SU-DHL-6 (cell line): ENCODE data around the gene B4GALNT3.

Source experiments
- H2AFZ ChIP-seq: fragments of 200-600 bp; sonication (generic); 2 replicates; pipeline ENCODE4 v1.6.1; 2014; ENCODE audit warnings: low read depth, mild to moderate bottlenecking, moderate library complexity, mixed read lengths, antibody characterized with exemption, low read length; ENCODE audit not compliant: severe bottlenecking
- H3F3A ChIP-seq: fragments of 200-600 bp; shearing (Covaris generic); 2 replicates; pipeline ENCODE4 v1.6.0; 2016; ENCODE audit warnings: antibody characterized with exemption, mild to moderate bottlenecking; ENCODE audit not compliant: insufficient read depth
- H3K27ac ChIP-seq: fragments of 200-600 bp; sonication (generic); 2 replicates; pipeline ENCODE4 v1.5.1; 2016; ENCODE audit warnings: low read depth, mild to moderate bottlenecking, low read length, moderate library complexity, mixed read lengths
- H3K27me3 ChIP-seq: fragments of 200-600 bp; sonication (generic), shearing (Covaris generic); 2 replicates; pipeline ENCODE4 v1.6.0; 2014; ENCODE audit warnings: mild to moderate bottlenecking, low read length
- H3K36me3 ChIP-seq: fragments of 200-600 bp; sonication (generic); 2 replicates; pipeline ENCODE4 v1.6.1; 2014; ENCODE audit warnings: mild to moderate bottlenecking, low read length, mixed read lengths
- H3K4me2 ChIP-seq: fragments of 300-600, 200-600 bp; shearing (Covaris generic), sonication (generic); 2 replicates; pipeline ENCODE4 v1.6.0; 2014; ENCODE audit warnings: low read length, low read depth, mild to moderate bottlenecking; ENCODE audit not compliant: poor library complexity, severe bottlenecking
- H3K4me3 ChIP-seq: fragments of 200-600 bp; sonication (generic); 2 replicates; pipeline ENCODE4 v1.5.1; 2014; ENCODE audit warnings: antibody characterized with exemption, low read length, mild to moderate bottlenecking, mixed read lengths; ENCODE audit not compliant: insufficient read depth, poor library complexity, severe bottlenecking
- H3K79me2 ChIP-seq: fragments of 200-600 bp; sonication (generic); 2 replicates; pipeline ENCODE4 v1.6.1; 2014; ENCODE audit warnings: mild to moderate bottlenecking, low read length, moderate library complexity; ENCODE audit not compliant: insufficient read depth
- H3K9ac ChIP-seq: fragments of 200-600 bp; sonication (generic); 2 replicates; pipeline ENCODE4 v1.7.0; 2014; ENCODE audit warnings: mild to moderate bottlenecking, low read length
- H3K9me2 ChIP-seq: fragments of 200-600 bp; sonication (generic); replicated peaks from 2 replicates; pipeline ENCODE4 v1.6.1; 2014; ENCODE audit warnings: low read length; ENCODE audit not compliant: insufficient read depth
- H3K9me3 ChIP-seq: fragments of 200-600 bp; sonication (generic); 2 replicates; pipeline ENCODE4 v1.6.1; 2014; ENCODE audit warnings: low read length, mixed read lengths; ENCODE audit not compliant: insufficient read depth
- H4K20me1 ChIP-seq: fragments of 200-600 bp; sonication (generic); 2 replicates; pipeline ENCODE4 v1.6.1; 2014; ENCODE audit warnings: low read depth, mild to moderate bottlenecking, antibody characterized with exemption, low read length, moderate library complexity, mixed read lengths
- EZH2phosphoT487 ChIP-seq: fragments of 200-600 bp; sonication (generic), shearing (Covaris generic); conservative IDR thresholded peaks from 2 replicates; pipeline ENCODE4 v1.6.1; 2018; ENCODE audit warnings: mild to moderate bottlenecking, antibody characterized with exemption, low read length, moderate library complexity, mixed read lengths
- TF ChIP-seq, protein P1 (sequence below): fragments of 200-600 bp; sonication (generic); IDR thresholded peaks from one replicate; pipeline ENCODE4 v1.5.1; 2017; ENCODE audit warnings: antibody characterized with exemption, mild to moderate bottlenecking, low read length, moderate library complexity; ENCODE audit not compliant: insufficient read depth, poor library complexity, severe bottlenecking

Gene B4GALNT3

DNA sequence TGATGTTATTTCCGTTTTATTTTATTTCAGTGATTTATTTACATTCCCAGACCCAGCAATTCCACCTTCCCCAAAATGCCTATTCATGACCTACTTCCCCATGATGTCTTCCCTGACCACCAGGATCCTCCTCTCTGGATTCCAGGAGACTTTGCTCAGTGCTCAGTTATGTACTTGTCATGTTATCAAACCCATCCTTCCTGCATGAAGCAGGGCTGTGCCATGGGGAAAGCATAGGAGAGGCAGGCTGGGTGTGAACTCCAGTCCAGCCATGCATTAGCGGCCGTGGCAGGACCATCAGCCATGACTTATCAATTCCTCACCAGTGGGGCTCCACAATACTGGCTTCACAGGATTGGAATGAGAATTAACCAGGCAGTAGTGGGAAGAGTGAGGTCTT is 57.8 kb downstream of the B4GALNT3 start:
- Histone ChIP-seq H3K9ac (no peak overlapping the region), H3K4me2 (no peak overlapping the region), H3K9me2 (no peaks in the 10 kb centered on the region), H3K9me3 (no peaks in the 10 kb centered on the region), H3K27me3 (no peaks in the 10 kb centered on the region), H3K36me3 (no peaks in the 10 kb centered on the region), H3K27ac (no peak overlapping the region), H3F3A (no peaks in the 10 kb centered on the region), H4K20me1 (no peaks in the 10 kb centered on the region), H3K4me3 (no peak overlapping the region), H3K79me2 (no peaks in the 10 kb centered on the region), H2AFZ (no peak overlapping the region)
- no peak for TF ChIP-seq EZH2phosphoT487

- Histone ChIP-seq H4K20me1 (no peaks in the 10 kb centered on the region), H3K4me2 (no peak overlapping the region), H3F3A (no peaks in the 10 kb centered on the region), H3K79me2 (no peaks in the 10 kb centered on the region), H3K9me2 (no peaks in the 10 kb centered on the region), H3K9ac (no peak overlapping the region), H3K36me3 (no peaks in the 10 kb centered on the region), H3K9me3 (no peaks in the 10 kb centered on the region), H3K4me3 (no peak overlapping the region), H3K27ac (no peak overlapping the region), H2AFZ (no peak overlapping the region), H3K27me3 (no peaks in the 10 kb centered on the region)
- TF ChIP-seq EZH2phosphoT487 = no peak
- TF ChIP-seq, protein P1, sequence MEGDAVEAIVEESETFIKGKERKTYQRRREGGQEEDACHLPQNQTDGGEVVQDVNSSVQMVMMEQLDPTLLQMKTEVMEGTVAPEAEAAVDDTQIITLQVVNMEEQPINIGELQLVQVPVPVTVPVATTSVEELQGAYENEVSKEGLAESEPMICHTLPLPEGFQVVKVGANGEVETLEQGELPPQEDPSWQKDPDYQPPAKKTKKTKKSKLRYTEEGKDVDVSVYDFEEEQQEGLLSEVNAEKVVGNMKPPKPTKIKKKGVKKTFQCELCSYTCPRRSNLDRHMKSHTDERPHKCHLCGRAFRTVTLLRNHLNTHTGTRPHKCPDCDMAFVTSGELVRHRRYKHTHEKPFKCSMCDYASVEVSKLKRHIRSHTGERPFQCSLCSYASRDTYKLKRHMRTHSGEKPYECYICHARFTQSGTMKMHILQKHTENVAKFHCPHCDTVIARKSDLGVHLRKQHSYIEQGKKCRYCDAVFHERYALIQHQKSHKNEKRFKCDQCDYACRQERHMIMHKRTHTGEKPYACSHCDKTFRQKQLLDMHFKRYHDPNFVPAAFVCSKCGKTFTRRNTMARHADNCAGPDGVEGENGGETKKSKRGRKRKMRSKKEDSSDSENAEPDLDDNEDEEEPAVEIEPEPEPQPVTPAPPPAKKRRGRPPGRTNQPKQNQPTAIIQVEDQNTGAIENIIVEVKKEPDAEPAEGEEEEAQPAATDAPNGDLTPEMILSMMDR = no peak
These were observed 60.4 kb downstream of the B4GALNT3 start for GRCh38 chr12:520119-520518.

GRCh38 chr12:522692-523378 is 63.1 kb downstream of the B4GALNT3 start:
- Histone ChIP-seq H3K27me3 (no peaks in the 10 kb centered on the region), H3K27ac (no peak overlapping the region), H3K4me2 (no peak overlapping the region), H3K9me3 (no peaks in the 10 kb centered on the region), H3K9ac (no peak overlapping the region), H3K79me2 (no peaks in the 10 kb centered on the region), H3F3A (no peaks in the 10 kb centered on the region), H4K20me1 (no peaks in the 10 kb centered on the region), H3K4me3 (no peak overlapping the region), H3K36me3 (no peaks in the 10 kb centered on the region), H3K9me2 (no peaks in the 10 kb centered on the region), H2AFZ (no peak overlapping the region)
- TF ChIP-seq, protein P1 = no peak
- TF ChIP-seq EZH2phosphoT487 = no peak

DNA sequence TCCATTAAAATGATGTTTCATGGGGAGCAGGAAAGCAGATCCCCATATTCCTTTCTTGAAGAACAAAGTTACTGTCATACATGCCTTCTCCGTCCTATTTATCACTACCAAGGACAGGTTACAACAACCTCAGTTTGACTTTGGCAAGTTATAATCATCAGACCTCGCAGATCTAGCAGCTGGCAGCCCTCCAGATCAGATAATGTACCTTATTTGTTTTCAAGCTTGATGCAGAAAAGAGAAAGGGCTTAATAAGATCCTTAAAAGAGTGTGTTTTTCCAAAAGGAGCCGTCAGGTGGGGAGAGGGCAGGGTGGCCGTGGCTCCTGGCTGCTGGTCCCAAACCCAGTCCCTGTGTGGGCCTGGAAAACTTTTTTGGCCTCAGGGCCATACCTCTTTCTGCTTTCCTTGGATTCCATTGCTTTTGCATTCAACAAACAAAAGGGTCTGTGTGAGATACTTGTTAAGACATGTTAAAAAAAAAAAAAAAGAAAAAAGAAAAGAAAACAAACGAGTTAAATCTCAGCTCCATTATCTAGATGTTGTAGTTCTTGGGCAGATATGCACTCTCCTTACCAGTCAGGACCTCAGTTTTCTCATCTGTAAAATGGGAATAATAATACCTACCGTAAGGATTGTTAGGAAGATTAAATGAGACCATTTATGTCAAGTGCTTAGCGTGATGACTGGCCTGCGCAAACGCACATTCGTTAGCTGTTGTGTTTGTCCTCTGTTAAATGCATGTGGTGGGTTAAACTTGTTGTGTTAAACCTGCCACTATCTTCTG is 64.6 kb downstream of the B4GALNT3 start:
- no peak overlapping the region for H3K27ac ChIP-seq
- H3K4me3 ChIP-seq = no peak overlapping the region
- no peaks in the 10 kb centered on the region for H3K79me2 ChIP-seq
- TF ChIP-seq, protein P1 = no peak
- TF ChIP-seq EZH2phosphoT487 = no peak
- H2AFZ ChIP-seq = no peak overlapping the region
- H4K20me1 ChIP-seq = no peaks in the 10 kb centered on the region
- no peaks in the 10 kb centered on the region for H3K27me3 ChIP-seq
- H3K36me3 ChIP-seq = no peaks in the 10 kb centered on the region
- H3K4me2 ChIP-seq = no peak overlapping the region
- no peaks in the 10 kb centered on the region for H3K9me2 ChIP-seq
- no peaks in the 10 kb centered on the region for H3F3A ChIP-seq
- H3K9ac ChIP-seq = no peak overlapping the region
- peaks cover 3% of the 10 kb centered on the region; the same call in 1 of the 2 replicates for H3K9me3 ChIP-seq
